ENCODE measurements around the gene LRRK1.

LRRK1 gene

GRCh38 chr15:100898661-100899462 is 20.3 kb upstream of the LRRK1 start:
- H2BK120ac ChIP-seq (ENCODE audit: low read depth, low read length): no peak overlapping the region
- H3K27me3 ChIP-seq (ENCODE audit: insufficient read depth, low read length, poor library complexity): no peaks in the 10 kb centered on the region
- peak overlapping the region; percentile 50 for H2BK5ac ChIP-seq (ENCODE audit: low read length)
- H3K4ac ChIP-seq (ENCODE audit: low read depth, low read length): no peak overlapping the region
- no peaks in the 10 kb centered on the region for H3K79me2 ChIP-seq (ENCODE audit: control insufficient read depth, insufficient read depth, low read length)
- no peak overlapping the region for H4K8ac ChIP-seq (ENCODE audit: low read depth, low read length)
- no peak overlapping the region for H3K23ac ChIP-seq (ENCODE audit: low read length)
- no peak overlapping the region for H3K4me2 ChIP-seq (ENCODE audit: low read length)
- peak; percentile 84 for DNase-seq
- H2BK15ac ChIP-seq (replicated peaks; ENCODE audit: low read depth): no peak overlapping the region
- H3K4me3 ChIP-seq (ENCODE audit: low read length): no peak overlapping the region
- no peak overlapping the region for H3K56ac ChIP-seq (ENCODE audit: low read length)
- no peak overlapping the region for H4K5ac ChIP-seq (ENCODE audit: low read length)
- H3K36me3 ChIP-seq (ENCODE audit: control insufficient read depth, insufficient read depth, low read length): no peaks in the 10 kb centered on the region
- H3K18ac ChIP-seq (ENCODE audit: low read length): no peak overlapping the region
- peaks cover 9% of the 10 kb centered on the region for H3K4me1 ChIP-seq (ENCODE audit: control insufficient read depth, low read depth, low read length)
- H3K27ac ChIP-seq (ENCODE audit: low read depth, low read length): no peak overlapping the region
- no peak overlapping the region for H3K9ac ChIP-seq (ENCODE audit: low read length)
- no CpG with 5 or more reads among the region's 11 CpGs for WGBS (ENCODE audit: extremely low coverage, insufficient coverage, low lambda C conversion rate)
- no peaks in the 10 kb centered on the region for H3K79me1 ChIP-seq (ENCODE audit: low read length)
- peak overlapping the region; percentile 11 for H2AK5ac ChIP-seq (ENCODE audit: low read length)

GRCh38 chr15:100899601-100900000 is 19.6 kb upstream of the LRRK1 start:
- H2BK15ac ChIP-seq (replicated peaks; ENCODE audit: low read depth): no peak overlapping the region
- no peak overlapping the region for H4K5ac ChIP-seq (ENCODE audit: low read length)
- H3K27ac ChIP-seq (ENCODE audit: low read depth, low read length): no peak overlapping the region
- WGBS (ENCODE audit: extremely low coverage, insufficient coverage, low lambda C conversion rate): no CpG with 5 or more reads among the region's 5 CpGs
- no peak overlapping the region for H3K18ac ChIP-seq (ENCODE audit: low read length)
- H3K4me3 ChIP-seq (ENCODE audit: low read length): no peak overlapping the region
- H2BK120ac ChIP-seq (ENCODE audit: low read depth, low read length): no peak overlapping the region
- no peaks in the 10 kb centered on the region for H3K79me2 ChIP-seq (ENCODE audit: control insufficient read depth, insufficient read depth, low read length)
- H2AK5ac ChIP-seq (ENCODE audit: low read length): no peak overlapping the region
- H3K56ac ChIP-seq (ENCODE audit: low read length): no peak overlapping the region
- no peaks in the 10 kb centered on the region for H3K79me1 ChIP-seq (ENCODE audit: low read length)
- H3K4me2 ChIP-seq (ENCODE audit: low read length): no peak overlapping the region
- H3K4me1 ChIP-seq (ENCODE audit: control insufficient read depth, low read depth, low read length): peaks cover 9% of the 10 kb centered on the region
- no peak overlapping the region for H4K8ac ChIP-seq (ENCODE audit: low read depth, low read length)
- no peaks in the 10 kb centered on the region for H3K27me3 ChIP-seq (ENCODE audit: insufficient read depth, low read length, poor library complexity)
- no peak overlapping the region for H2BK5ac ChIP-seq (ENCODE audit: low read length)
- no peak for DNase-seq
- H3K4ac ChIP-seq (ENCODE audit: low read depth, low read length): no peak overlapping the region
- no peaks in the 10 kb centered on the region for H3K36me3 ChIP-seq (ENCODE audit: control insufficient read depth, insufficient read depth, low read length)
- no peak overlapping the region for H3K23ac ChIP-seq (ENCODE audit: low read length)
- no peak overlapping the region for H3K9ac ChIP-seq (ENCODE audit: low read length)

- Histone ChIP-seq H2BK5ac (ENCODE audit: low read length) (no peak overlapping the region), H3K36me3 (ENCODE audit: control insufficient read depth, insufficient read depth, low read length) (no peaks in the 10 kb centered on the region), H3K9ac (ENCODE audit: low read length) (no peak overlapping the region), H3K23ac (ENCODE audit: low read length) (no peak overlapping the region), H2BK120ac (ENCODE audit: low read depth, low read length) (no peak overlapping the region), H3K56ac (ENCODE audit: low read length) (no peak overlapping the region), H4K5ac (ENCODE audit: low read length) (no peak overlapping the region), H3K4me2 (ENCODE audit: low read length) (no peak overlapping the region), H3K4ac (ENCODE audit: low read depth, low read length) (no peak overlapping the region), H3K79me2 (ENCODE audit: control insufficient read depth, insufficient read depth, low read length) (no peaks in the 10 kb centered on the region), H2BK15ac (replicated peaks; ENCODE audit: low read depth) (no peak overlapping the region), H3K4me3 (ENCODE audit: low read length) (no peak overlapping the region), H3K4me1 (ENCODE audit: control insufficient read depth, low read depth, low read length) (peaks cover 9% of the 10 kb centered on the region), H3K27ac (ENCODE audit: low read depth, low read length) (no peak overlapping the region), H3K79me1 (ENCODE audit: low read length) (no peaks in the 10 kb centered on the region), H2AK5ac (ENCODE audit: low read length) (no peak overlapping the region), H3K18ac (ENCODE audit: low read length) (no peak overlapping the region), H4K8ac (ENCODE audit: low read depth, low read length) (no peak overlapping the region), H3K27me3 (ENCODE audit: insufficient read depth, low read length, poor library complexity) (no peaks in the 10 kb centered on the region)
- no CpG with 5 or more reads among the region's 13 CpGs for WGBS (ENCODE audit: extremely low coverage, insufficient coverage, low lambda C conversion rate)
- no peak for DNase-seq
Measured at GRCh38 chr15:100900136-100900794, 18.9 kb upstream of the LRRK1 start.

- WGBS (ENCODE audit: extremely low coverage, insufficient coverage, low lambda C conversion rate): no CpG with 5 or more reads among the region's 9 CpGs
Measured at GRCh38 chr15:100900795-100901169, 18.4 kb upstream of the LRRK1 start.

GRCh38 chr15:100901296-100901695 is 17.9 kb upstream of the LRRK1 start:
- Histone ChIP-seq H3K56ac (ENCODE audit: low read length) (no peak overlapping the region), H3K4me2 (ENCODE audit: low read length) (no peak overlapping the region), H3K79me2 (ENCODE audit: control insufficient read depth, insufficient read depth, low read length) (no peaks in the 10 kb centered on the region), H3K27ac (ENCODE audit: low read depth, low read length) (no peak overlapping the region), H3K9ac (ENCODE audit: low read length) (no peak overlapping the region), H4K8ac (ENCODE audit: low read depth, low read length) (no peak overlapping the region), H3K79me1 (ENCODE audit: low read length) (no peaks in the 10 kb centered on the region), H3K4me3 (ENCODE audit: low read length) (no peak overlapping the region), H2AK5ac (ENCODE audit: low read length) (no peak overlapping the region), H3K18ac (ENCODE audit: low read length) (no peak overlapping the region), H3K36me3 (ENCODE audit: control insufficient read depth, insufficient read depth, low read length) (no peaks in the 10 kb centered on the region), H2BK15ac (replicated peaks; ENCODE audit: low read depth) (no peak overlapping the region), H3K4ac (ENCODE audit: low read depth, low read length) (no peak overlapping the region), H3K23ac (ENCODE audit: low read length) (no peak overlapping the region), H2BK120ac (ENCODE audit: low read depth, low read length) (no peak overlapping the region), H3K4me1 (ENCODE audit: control insufficient read depth, low read depth, low read length) (peaks cover 9% of the 10 kb centered on the region), H4K5ac (ENCODE audit: low read length) (no peak overlapping the region), H2BK5ac (ENCODE audit: low read length) (no peak overlapping the region), H3K27me3 (ENCODE audit: insufficient read depth, low read length, poor library complexity) (no peaks in the 10 kb centered on the region)
- no CpG with 5 or more reads among the region's 3 CpGs for WGBS (ENCODE audit: extremely low coverage, insufficient coverage, low lambda C conversion rate)
- DNase-seq: no peak

More at GRCh38 chr15:100900795-100901169, 18.4 kb upstream of the LRRK1 start:
- Histone ChIP-seq H3K4ac (ENCODE audit: low read depth, low read length) (no peak overlapping the region), H3K9ac (ENCODE audit: low read length) (no peak overlapping the region), H3K18ac (ENCODE audit: low read length) (no peak overlapping the region), H2BK5ac (ENCODE audit: low read length) (no peak overlapping the region), H3K4me3 (ENCODE audit: low read length) (no peak overlapping the region), H3K79me2 (ENCODE audit: control insufficient read depth, insufficient read depth, low read length) (no peaks in the 10 kb centered on the region), H3K27me3 (ENCODE audit: insufficient read depth, low read length, poor library complexity) (no peaks in the 10 kb centered on the region), H3K23ac (ENCODE audit: low read length) (no peak overlapping the region), H2BK15ac (replicated peaks; ENCODE audit: low read depth) (no peak overlapping the region), H3K4me2 (ENCODE audit: low read length) (no peak overlapping the region), H3K56ac (ENCODE audit: low read length) (no peak overlapping the region), H3K36me3 (ENCODE audit: control insufficient read depth, insufficient read depth, low read length) (no peaks in the 10 kb centered on the region), H3K27ac (ENCODE audit: low read depth, low read length) (no peak overlapping the region), H2BK120ac (ENCODE audit: low read depth, low read length) (no peak overlapping the region), H2AK5ac (ENCODE audit: low read length) (no peak overlapping the region), H4K8ac (ENCODE audit: low read depth, low read length) (no peak overlapping the region), H3K79me1 (ENCODE audit: low read length) (no peaks in the 10 kb centered on the region), H4K5ac (ENCODE audit: low read length) (no peak overlapping the region), H3K4me1 (ENCODE audit: control insufficient read depth, low read depth, low read length) (peaks cover 9% of the 10 kb centered on the region)
- DNase-seq: no peak

Measured in mesendoderm (in vitro differentiated cells).